Stimulated activated CD8-positive, alpha-beta memory T cell treated with anti-CD3 and anti-CD28 coated beads, Interleukin-15, amount 100 ng/mL, for 1 hour (primary cell): ENCODE measurements around the gene SCAMP1.
"Not testable (repeated sequence)": the region's sequence is repeated elsewhere in the genome, so short reads cannot be mapped to it uniquely, and the experiment has no call there.

Source experiments
- DNase-seq: peaks from one replicate; pipeline ENCODE4 v3.0.0-alpha.2; 2020; ENCODE audit warnings: low read depth

Gene SCAMP1, protein sequence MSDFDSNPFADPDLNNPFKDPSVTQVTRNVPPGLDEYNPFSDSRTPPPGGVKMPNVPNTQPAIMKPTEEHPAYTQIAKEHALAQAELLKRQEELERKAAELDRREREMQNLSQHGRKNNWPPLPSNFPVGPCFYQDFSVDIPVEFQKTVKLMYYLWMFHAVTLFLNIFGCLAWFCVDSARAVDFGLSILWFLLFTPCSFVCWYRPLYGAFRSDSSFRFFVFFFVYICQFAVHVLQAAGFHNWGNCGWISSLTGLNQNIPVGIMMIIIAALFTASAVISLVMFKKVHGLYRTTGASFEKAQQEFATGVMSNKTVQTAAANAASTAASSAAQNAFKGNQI

DNA sequence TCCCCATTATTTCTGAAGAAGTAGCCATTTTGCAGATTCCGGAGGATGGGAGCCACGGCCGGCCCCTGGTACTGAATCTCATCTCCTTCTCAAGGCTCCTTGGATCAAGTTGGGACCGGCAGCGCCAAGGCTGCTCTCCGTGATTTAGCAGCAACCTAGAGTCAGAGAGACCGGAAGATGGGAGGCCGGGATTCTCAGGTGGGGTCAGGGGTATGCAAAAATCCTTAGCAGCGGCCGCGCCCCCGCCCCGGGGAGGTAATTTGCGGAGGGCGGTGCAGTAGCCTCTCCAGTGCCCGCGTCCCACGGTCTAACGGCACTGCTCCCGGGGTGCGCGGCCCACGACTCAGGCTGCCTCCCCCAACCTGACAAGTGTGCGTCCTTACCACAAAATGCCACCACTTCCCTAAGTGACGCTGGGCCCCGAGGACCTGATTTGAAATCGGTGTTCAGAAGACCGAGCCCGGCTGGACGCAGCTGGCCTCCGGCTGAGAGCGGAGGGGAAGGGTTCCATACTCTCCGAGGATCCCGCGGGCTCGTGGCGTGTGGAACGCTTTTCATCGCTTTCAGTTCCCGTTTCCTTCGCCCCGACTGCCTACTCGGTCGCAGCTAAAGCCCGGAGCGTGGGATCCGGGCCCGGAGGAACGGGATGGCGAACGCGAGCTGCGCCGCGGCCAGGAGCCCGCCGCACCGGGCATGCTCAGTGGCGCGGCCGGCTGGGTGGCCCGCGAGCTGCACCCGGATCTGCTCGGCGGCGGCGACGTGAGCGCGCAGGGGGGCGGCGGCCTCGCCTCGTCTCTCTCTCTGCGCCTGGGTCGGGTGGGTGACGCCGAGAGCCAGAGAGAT is at the start of gene SCAMP1:
Gene SCAMP1, plus strand, starts transcription at position 787 of the 843 bp plus-strand sequence. Its CDS starts 55 bp downstream, at position 842.
- DNase-seq = peak; percentile 83

DNA sequence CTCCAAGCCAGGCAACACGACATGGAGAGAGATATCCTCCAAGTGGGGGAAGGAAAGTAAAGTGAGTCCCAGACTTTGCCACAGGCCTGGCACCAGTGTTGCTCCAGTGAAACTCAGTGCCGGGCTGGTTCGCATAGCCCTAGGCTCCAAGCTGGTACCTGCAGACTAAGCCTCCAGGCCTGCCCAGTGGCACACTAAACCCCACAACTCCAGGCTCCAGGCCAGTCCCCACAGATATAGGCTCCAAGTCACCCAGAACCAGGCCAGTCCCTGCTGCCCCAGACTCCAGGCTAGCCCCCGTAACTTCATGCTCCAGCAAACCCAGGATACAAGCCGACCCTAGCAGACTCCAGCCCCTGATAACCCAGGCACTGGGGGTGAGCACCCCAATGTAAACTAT is 42.9 kb upstream of the SCAMP1 start:
- no peak for DNase-seq

DNA sequence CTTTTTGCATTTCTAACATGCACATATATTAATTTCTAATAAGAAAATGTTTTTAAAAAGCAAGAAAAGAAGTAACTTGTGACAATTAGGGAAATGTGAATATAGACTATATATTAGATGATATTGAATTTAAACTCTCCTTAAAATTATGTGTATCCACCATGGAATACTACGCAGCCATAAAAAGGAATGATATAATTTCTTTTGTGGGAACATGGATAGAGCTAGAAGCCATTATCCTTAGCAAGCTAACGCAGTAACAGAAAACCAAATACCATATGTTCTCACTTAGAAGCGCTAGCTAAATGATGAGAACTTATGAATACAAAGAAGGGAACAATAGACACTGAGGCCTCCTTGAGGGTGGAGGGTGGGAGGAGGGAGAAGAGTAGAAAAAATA is 42.1 kb upstream of the SCAMP1 start:
- no peak for DNase-seq

DNA sequence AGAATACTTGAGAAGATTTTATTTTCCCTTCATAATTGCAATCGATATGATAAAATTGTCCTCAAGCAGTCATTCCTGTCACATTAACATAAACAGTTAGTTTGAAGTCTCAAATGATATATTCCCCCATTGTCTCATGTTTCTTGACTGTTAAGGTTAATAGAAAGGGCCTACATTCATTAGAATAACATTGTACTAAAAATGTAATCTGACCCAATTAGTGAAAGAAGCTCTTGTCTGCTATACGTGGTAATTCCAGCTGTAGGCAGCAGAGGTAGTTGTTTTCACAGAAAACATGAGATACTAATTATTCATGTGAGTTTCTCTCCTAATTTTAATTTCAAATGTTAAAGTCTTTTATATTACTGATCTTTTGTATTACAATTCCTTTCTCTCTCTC is 40.0 kb upstream of the SCAMP1 start:
- DNase-seq = no peak

DNA sequence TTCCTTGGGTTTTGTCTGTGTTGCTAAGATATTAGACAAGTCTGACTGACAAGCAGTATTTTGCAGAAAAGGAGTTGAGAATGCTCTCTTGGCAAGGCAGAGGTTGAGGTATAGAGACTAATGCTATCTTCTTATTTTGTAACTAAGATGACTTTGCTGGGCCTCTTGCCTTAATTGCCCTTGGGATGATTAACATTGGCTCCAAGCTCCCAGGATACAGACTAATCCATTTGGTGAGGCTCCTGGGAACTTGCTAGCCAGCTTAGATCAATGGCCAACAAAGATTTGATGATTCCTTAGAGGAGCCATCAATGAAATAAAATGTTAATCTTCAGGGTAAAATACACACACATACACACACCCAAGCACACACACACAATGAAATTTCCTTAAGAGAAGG is 37.2 kb upstream of the SCAMP1 start:
- DNase-seq = no peak

DNA sequence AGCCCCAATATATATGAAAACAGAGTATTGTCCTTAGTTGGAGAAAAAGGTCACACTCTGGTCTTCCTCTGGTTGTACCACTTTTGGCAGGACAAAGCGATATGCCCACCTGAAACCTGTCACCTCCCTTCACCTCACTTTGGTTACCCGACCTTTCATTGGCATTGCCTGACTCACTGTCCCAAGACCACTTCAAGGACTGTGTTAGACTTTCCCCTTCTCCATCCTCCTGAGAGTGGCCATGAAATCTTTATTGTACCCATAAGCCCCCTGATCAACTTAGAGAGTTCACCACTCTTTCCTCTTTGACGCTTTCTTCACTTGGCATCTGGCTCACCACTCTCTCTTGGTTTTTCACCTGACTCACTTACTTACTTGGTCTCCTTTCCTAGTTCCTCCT is 33.5 kb upstream of the SCAMP1 start:
- DNase-seq = no peak

DNA sequence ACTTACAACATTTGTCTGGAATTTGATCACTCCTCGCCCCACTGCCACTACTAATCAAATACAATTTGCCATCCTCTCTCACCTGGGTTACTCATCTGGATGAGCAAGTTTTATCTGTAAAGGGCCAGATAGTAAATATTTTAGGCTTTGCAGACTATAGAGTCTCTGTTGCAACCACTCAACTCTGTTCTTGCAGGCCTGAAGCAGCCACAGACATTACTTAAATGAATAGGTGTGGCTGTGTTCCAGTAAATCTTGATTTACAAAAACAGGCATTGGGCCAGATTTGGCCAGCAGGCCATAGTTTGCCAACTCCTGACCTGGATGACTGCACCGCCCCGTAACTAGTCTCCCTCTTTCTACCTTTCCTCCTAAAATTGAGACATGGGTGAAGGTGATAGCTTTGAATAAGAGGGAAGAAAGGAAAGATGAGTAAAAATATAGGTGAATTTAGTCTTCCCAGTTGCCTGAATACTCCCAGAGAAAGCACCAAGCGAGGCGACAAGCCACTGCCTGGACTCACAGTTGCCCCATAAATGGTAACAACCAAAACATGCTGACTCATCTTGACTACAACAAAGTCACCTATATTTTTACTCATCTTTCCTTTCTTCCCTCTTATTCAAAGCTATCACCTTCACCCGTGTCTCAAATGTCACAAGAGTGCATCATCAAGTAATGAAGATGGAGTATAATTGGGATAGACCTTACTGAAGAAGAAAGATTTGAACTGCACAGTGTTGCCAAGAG is 32.5 kb upstream of the SCAMP1 start:
- no peak for DNase-seq

DNA sequence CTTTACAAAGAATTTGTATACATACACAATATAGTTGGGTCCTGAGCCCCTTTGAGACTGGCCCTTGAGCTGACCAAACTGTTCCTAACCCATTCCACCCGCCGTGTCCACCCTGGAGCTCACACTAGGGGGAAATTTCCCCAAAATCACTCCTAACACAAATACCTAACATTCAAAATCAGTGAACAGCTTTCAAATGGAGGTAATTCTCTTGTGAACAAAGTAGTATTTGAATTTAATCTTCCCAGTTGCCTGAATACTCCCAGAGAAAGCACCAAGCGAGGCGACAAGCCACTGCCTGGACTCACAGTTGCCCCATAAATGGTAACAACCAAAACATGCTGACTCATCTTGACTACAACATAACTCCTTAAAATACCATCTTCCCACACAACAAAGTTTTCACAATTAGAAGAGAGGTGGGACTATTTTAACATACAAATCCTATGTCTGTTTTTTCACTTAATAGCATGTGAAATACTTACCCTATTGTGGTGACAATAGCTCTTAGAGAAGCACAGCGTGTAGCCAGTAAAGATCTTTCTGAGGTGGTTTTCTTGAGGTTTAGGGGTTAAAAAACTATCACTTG is 31.7 kb upstream of the SCAMP1 start:
- DNase-seq = no peak

DNA sequence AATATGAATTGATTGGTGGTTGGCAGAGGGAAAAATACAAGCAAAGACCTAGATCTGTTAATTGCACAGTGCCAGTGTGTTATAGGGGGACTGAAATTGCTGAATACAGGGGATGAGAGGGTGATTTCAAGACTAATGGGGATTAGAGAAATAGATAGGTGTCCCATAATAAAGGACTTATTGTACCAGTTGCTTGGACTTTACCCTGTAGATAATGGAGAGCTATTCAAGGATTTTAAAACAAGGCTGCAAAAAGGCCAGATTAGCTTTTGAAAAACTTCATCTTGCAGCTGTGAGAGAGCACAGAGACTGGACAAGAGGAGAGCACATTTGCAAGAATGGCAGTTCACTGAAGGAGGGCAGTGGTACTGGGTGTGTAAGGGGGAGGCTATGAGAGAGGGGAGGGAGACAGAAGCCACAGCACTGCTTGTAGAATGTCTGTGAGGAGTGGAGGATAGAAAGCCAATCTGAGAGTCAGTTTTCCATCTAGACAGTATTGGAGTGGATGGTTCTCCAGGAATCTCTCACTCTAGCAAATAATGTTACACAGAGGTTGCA is 28.8 kb upstream of the SCAMP1 start:
- DNase-seq = no peak

DNA sequence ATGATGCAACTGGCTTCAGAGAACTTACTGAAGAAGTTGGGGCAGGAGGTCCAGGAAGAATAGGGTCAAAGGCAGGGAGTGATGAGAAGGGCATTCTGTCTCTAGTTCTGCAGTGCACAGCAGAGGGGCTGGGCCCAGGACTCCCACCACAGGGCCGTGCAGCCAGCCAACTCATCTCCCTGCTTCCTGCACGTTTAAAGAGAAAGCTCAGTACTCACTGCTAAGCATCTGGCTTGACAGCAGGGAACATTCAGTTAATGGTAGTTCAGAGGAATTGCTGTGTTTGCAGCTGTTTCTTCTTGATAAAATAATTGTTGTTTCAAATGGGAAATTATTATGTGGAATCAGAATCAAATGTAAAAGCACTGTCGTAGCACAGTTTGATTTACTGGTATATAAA is 25.6 kb upstream of the SCAMP1 start:
- no peak for DNase-seq

DNA sequence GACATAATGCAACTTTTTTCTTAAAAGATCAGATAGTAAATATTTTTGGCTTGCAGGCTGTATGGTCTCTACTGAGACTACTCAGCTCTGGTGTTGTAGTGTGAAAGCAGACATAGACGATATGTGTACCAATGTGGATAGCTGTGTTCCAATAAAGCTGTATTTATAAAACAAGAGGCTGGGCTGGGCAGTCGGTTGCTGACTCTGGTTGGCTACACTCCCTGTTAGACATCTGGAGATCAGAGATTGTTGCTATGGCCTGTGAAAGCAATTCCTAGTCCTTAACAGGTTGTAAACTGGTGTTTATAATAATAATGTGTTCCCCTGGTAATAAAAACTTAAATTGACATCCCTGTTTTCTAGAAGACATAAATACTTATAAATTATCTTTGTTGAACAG is 24.4 kb upstream of the SCAMP1 start:
- DNase-seq = no peak

DNA sequence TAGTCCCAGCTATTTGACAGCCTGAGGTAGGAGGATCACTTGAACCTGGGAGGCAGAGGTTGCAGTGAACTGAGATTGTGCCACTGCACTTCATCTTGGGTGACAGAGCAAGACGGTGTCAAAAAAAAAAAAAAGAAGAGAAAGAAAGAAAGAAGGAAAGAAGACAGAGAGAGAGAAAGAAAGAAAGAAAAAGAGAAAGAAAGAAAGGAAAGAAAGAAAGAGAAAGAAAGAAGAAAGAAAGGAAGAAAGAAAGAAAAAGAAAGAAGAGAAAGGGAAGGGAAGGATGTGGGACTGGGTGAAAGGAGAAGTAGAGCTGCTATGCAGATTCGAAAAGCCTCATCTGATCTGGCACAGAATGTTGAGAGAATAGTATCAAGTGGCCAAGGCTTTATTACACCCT is 23.7 kb upstream of the SCAMP1 start:
- no peak for DNase-seq

DNA sequence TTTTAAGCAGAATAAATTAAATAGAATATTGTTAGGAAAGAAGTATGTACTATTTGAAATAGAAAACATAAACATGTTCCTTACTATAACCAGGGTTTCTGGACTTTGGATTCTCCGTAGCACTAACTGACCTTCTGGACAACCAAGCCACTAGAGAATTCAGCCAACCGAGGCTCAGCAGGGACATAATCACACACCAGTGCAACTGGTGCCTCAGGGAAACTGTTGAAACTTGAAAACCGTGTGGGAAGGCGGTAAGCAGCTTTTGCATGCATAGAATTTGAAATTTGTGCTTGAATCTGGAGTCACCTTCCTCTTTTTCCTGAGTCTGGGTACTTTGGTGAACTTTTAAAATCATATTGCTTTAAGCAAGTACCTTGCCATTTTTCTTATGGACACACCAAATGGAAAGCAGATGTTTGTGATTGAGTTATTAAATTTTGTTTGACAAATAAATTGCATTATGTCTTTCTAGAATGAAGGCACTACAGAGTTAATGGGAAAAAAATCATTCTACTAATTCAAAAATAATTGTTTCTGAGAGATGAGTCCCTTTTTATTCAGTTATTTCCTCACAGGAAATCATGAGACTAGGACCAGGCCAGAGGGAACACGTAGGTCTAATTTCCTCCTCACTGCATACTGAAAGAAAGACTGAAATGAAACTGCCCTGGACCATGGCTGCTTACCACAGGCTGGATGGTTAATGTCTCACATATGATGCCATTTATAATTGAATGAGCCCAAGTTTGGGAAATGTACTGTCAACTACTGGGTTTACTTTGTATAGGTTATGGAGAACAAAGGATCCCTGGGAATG is 20.6 kb upstream of the SCAMP1 start:
- no peak for DNase-seq

DNA sequence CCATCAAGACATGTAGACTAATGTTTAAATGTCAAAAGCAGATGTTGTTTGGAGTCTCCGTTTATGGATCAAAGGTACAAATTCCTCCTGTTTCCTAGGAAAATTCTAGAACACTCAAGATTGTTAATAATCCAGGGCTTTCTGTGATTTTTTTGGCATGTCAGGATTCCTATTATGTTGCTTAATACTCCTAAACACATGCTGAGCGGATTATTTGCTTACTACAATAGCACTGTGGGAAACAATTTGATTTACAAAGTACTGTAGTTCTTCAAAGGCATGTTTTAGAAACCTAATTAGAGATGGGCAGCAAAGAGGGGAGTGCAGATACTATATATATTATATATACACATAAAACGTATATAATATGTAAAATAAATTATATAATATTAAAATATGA is 19.0 kb upstream of the SCAMP1 start:
- DNase-seq = no peak

DNA sequence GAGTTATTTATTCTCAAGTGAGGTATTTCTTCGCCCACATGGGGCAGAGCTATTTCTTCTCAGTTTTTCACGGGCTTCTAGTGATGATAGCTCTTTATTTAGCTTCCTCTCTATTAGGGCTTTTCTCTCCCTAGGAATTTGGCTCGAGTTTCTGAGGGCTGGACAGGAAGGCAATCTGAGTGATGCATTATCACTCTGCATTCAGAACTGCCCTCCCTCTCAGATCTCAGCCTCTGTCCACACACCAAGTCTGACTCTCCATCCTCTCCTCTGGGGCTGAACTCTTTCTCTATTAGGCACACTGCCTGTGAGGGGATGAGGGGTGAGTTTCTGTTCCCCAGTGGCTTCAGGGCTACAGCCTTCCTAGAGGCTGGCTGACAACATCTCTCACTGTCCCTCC is 14.9 kb upstream of the SCAMP1 start:
- DNase-seq = no peak

DNA sequence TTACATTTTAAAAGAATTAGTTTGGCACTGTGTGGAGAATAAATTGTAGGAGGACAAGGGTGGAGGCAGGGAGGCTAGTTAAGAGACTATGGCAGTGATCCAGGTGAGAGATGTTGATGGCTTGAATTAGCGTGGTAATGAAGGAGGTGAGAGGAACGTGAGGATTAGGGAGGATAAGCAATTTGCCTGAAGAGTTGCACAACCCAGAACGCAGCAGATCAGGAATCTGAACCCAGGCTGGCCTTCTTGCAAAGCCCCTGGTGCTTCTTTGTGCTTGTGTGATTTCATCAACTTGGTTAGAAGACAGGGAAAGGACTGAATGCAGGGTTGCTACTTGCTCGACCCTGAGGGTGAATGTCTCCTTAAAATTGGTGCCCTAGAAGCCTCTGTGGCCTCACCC is 6.9 kb upstream of the SCAMP1 start:
- DNase-seq = no peak

DNA sequence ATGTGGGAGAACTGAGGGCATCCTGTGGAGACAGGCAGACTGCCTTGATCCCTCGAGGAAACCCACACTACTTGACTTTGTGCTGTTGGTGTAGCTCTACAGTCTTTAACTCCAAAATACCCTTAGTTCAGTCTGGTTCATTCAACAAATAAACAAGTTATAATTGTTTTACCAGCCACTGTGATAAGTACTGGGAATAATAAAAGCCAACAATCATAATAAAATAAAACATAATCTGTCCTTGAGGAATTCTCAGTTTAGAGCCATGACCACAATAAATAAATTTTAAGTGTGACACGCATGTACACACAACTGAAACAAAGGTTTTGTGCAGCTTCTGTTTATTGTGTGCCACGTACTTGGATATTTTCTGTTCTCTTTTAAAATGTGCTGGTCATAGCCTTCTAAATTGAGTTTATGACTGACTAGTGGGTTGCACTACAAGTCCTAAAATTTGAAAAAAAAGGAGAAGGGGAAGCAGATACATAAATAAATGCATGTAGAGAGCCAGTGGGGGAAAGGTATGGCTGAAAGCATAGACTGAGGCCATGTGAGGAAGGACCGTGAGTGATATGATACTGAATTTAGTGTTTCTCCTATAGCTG is 6.2 kb upstream of the SCAMP1 start:
- DNase-seq = no peak

DNA sequence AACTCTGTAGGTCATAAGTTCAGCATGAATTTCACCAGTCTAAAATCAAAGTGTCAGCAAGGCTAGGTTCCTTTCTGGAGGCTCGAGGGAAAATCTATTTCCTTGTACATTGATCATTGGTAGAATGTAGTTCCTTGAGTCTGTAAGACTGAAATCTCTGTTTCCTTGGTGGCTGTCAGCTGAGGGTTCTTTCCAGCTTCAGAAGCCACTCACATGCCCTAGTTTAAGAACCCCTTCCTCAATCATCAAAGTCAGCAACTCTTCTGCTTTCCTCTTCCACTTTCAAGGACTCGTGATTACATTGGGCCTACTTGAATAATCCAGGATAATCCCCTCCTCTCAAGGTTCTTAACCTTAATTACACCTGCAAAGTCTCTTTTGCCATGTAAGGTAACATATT is 4.9 kb upstream of the SCAMP1 start:
- DNase-seq = no peak

DNA sequence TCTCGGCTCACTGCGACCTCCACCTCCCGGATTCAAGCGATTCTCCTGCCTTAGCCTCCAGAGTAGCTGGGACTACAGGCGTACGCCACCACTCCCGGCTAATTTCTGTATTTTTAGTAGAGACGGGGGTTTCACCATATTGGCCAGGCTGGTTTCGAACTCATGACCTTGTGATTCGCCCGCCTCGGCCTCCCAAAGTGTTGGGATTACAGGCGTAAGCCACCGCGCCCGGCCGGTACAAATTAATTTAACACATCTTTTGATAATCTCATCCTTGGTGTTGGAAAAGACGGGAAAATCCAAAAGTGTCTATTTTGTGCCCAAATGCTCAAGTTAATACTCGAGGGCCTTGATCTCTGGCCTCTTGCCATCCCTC is 974 bp upstream of the SCAMP1 start:
- DNase-seq = not testable (repeated sequence)

DNA sequence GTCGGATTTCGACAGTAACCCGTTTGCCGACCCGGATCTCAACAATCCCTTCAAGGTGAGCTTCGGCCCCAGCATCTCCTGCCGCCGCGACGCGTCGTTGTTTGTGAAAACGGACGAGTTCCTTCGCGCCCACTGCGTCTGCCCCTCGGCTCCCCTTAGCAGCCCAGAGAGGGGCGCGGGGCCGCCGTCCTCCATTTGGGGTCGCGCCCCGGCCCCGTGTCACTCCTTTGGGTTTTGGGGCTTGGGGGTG is 182 bp downstream of the SCAMP1 start:
- DNase-seq = no peak
